CD14-positive monocyte (primary cell): ENCODE data around the gene KRT73. TPM values are rescaled to one million over a fixed set of nuclear protein-coding genes. Genes with fewer than 3 reads are reported as not detected.

ENCODE experiments used
- DNase-seq, 3 donors: peaks; one replicate each; pipeline ENCODE4 v3.0.0-alpha.2; 2011 to 2022
- H2AFZ ChIP-seq: 2 replicates; pipeline ENCODE4 v1.6.0; 2012; ENCODE audit warnings: mild to moderate bottlenecking, low read depth, low read length, inconsistent platforms; ENCODE audit not compliant: insufficient read depth, poor library complexity, severe bottlenecking
- H3K27ac ChIP-seq, 2 donors: 1 replicate in 1 of 2; 2 replicates in 1 of 2; pipeline ENCODE4 v1.5.1; 2012 to 2013; ENCODE audit warnings: low read length in 2 of 2, control low read depth in 1 of 2, inconsistent platforms in 1 of 2, low read depth in 1 of 2, mild to moderate bottlenecking in 1 of 2
- H3K27me3 ChIP-seq, 2 donors: one replicate each; pipeline versions ENCODE4 v1.6.0 to v1.6.1; 2011 to 2013; ENCODE audit warnings: low read length in 2 of 2; ENCODE audit not compliant: control insufficient read depth in 2 of 2, insufficient read depth in 2 of 2
- H3K36me3 ChIP-seq, 2 donors: replicated peaks in 1 of 2; 1 replicate in 1 of 2; 2 replicates in 1 of 2; pipeline versions ENCODE4 v1.5.1 to v1.6.1; 2012 to 2013; ENCODE audit warnings: low read length in 2 of 2, control low read depth in 1 of 2, inconsistent platforms in 1 of 2, mild to moderate bottlenecking in 1 of 2; ENCODE audit not compliant: insufficient read depth in 2 of 2, control insufficient read depth in 1 of 2
- H3K4me1 ChIP-seq, 2 donors: 1 replicate in 1 of 2; 2 replicates in 1 of 2; pipeline versions ENCODE4 v1.5.1 to v1.6.1; 2012 to 2013; ENCODE audit warnings: low read length in 2 of 2, control low read depth in 1 of 2, inconsistent platforms in 1 of 2, mild to moderate bottlenecking in 1 of 2, moderate library complexity in 1 of 2; ENCODE audit not compliant: insufficient read depth in 2 of 2, control insufficient read depth in 1 of 2
- H3K4me2 ChIP-seq: replicated peaks from 2 replicates; pipeline ENCODE3; 2012; ENCODE audit warnings: low read length, moderate library complexity, mild to moderate bottlenecking; ENCODE audit not compliant: poor library complexity, severe bottlenecking; ENCODE audit errors: extremely low read depth
- H3K4me3 ChIP-seq, 3 experiments: fragments of 200-600 bp in 1 of 3; sonication (generic) in 1 of 3; replicated peaks in 1 of 3; 1 replicate in 2 of 3; 2 replicates in 1 of 3; pipeline ENCODE4 v1.5.1; 2011 to 2013; ENCODE audit warnings: low read length in 3 of 3, mild to moderate bottlenecking in 3 of 3, control low read depth in 2 of 3, low read depth in 2 of 3, inconsistent platforms in 1 of 3, moderate library complexity in 1 of 3
- H3K79me2 ChIP-seq: 2 replicates; pipeline ENCODE4 v1.6.0; 2012; ENCODE audit warnings: mild to moderate bottlenecking, control low read depth, inconsistent platforms, low read length, moderate library complexity; ENCODE audit not compliant: insufficient read depth
- H3K9ac ChIP-seq: 2 replicates; pipeline ENCODE4 v1.6.0; 2017; ENCODE audit warnings: low read length, mild to moderate bottlenecking; ENCODE audit not compliant: insufficient read depth, poor library complexity, severe bottlenecking
- H3K9me3 ChIP-seq, 2 donors: replicated peaks in 1 of 2; 1 replicate in 1 of 2; 2 replicates in 1 of 2; pipeline versions ENCODE4 v1.5.1 to v1.6.1; 2012 to 2013; ENCODE audit warnings: low read length in 2 of 2, control low read depth in 1 of 2; ENCODE audit not compliant: control insufficient read depth in 1 of 2, insufficient read depth in 1 of 2
- H4K20me1 ChIP-seq: 2 replicates; pipeline ENCODE4 v1.6.0; 2012; ENCODE audit warnings: mild to moderate bottlenecking, low read length, control low read depth, moderate library complexity; ENCODE audit not compliant: insufficient read depth
- H3K27ac Mint-ChIP-seq, 7 donors: one replicate each; pipeline ENCODE4 v1.8.0; 2020; ENCODE audit warnings: mild to moderate bottlenecking in 7 of 7, mixed read lengths in 7 of 7, moderate library complexity in 6 of 7, inconsistent platforms in 2 of 7
- H3K27me3 Mint-ChIP-seq, 3 donors: one replicate each; pipeline ENCODE4 v1.8.0; 2021 to 2022; ENCODE audit warnings: low read depth in 3 of 3, mild to moderate bottlenecking in 3 of 3, mixed read lengths in 3 of 3, moderate library complexity in 3 of 3, inconsistent platforms in 1 of 3
- H3K36me3 Mint-ChIP-seq, 2 donors: one replicate each; pipeline ENCODE4 v1.8.0; 2020; ENCODE audit warnings: mixed read lengths in 2 of 2, inconsistent platforms in 1 of 2, mild to moderate bottlenecking in 1 of 2
- H3K4me1 Mint-ChIP-seq: one replicate; pipeline ENCODE4 v1.8.0; 2020; ENCODE audit warnings: mild to moderate bottlenecking, mixed read lengths
- H3K4me3 Mint-ChIP-seq, 2 donors: one replicate each; pipeline ENCODE4 v1.8.0; 2020; ENCODE audit warnings: mild to moderate bottlenecking in 2 of 2, mixed read lengths in 2 of 2, moderate library complexity in 1 of 2
- H3K9me3 Mint-ChIP-seq, 7 donors: one replicate each; pipeline ENCODE4 v1.8.0; 2020 to 2022; ENCODE audit warnings: mixed read lengths in 7 of 7, mild to moderate bottlenecking in 6 of 7, moderate library complexity in 6 of 7, inconsistent platforms in 2 of 7
- WGBS: methylation state at CpG from one replicate; pipeline ENCODE4 v1.1.5; 2013; ENCODE audit warnings: missing lambda C conversion rate; ENCODE audit not compliant: insufficient coverage; 5-methylcytosine and 5-hydroxymethylcytosine counted together
- intact Hi-C, 2 donors: fragments of 100-400 bp; cut with micrococcal nuclease; formaldehyde crosslinking; loops; one replicate each; pipeline versions ENCODE4 v1.15.0 to v1.15.1; 2023
- polyA plus RNA-seq, 3 donors: library from polyadenylated mRNA; depleted of rRNA in 1 of 3; unstranded in 2 of 3; stranded (reverse) in 1 of 3; fragments of 300-500 nt in 2 of 3; fragments of >200 nt in 1 of 3; fragmentation: Illumina TruSeq in 2 of 3; gene quantifications; 1 replicate in 2 of 3; 2 replicates in 1 of 3; pipeline ENCODE4 v1.2.3, GENCODE V29; 2012 to 2021
- TF ChIP-seq, protein P1 (sequence below): fragments of 200-600 bp; IDR thresholded peaks from one replicate; pipeline ENCODE4 v1.8.0; 2022; ENCODE audit warnings: antibody characterized with exemption, mild to moderate bottlenecking

Gene KRT73
- polyA plus RNA-seq, 3 donors: not detected

DNA sequence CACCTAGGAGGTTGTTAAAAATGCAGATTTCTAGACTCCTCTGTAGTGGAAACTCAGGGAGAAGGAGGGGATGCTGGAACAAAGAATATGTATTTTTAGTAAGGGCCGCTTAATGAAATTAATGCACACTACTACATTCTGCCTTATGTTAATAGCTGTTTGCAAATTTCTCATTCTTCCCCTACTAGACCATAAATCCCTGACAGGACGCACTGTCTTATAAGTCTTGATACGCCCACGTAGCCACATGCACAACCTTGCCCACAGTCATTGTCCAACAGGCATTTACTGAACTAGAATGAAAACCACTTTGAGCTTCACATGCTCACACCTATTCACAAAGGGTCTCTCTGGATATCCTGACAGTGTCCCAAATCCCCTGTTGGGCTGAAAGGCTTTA, 23.1 kb upstream of the KRT73 start:
- H3K4me1 Mint-ChIP-seq: peaks cover 10% of the 10 kb centered on the region
- no peak overlapping the region for H3K4me3 Mint-ChIP-seq
- Histone ChIP-seq H3K79me2 (no peaks in the 10 kb centered on the region), H3K4me2 (no peak overlapping the region), H3K4me1 (peaks cover 0 to 4% of the 10 kb centered on the region in 2 donors), H3K9ac (no peak overlapping the region), H2AFZ (no peak overlapping the region), H4K20me1 (no peaks in the 10 kb centered on the region), H3K27ac (no peak overlapping the region), H3K9me3 (no peaks in the 10 kb centered on the region), H3K36me3 (no peaks in the 10 kb centered on the region), H3K27me3 (no peaks in the 10 kb centered on the region), H3K4me3 (no peak overlapping the region)
- 96% methylated on average over 3 of the region's 4 CpGs for WGBS
- H3K36me3 Mint-ChIP-seq: no peaks in the 10 kb centered on the region
- H3K9me3 Mint-ChIP-seq: no peaks in the 10 kb centered on the region
- H3K27me3 Mint-ChIP-seq: peaks cover 0 to 5% (median 3%) of the 10 kb centered on the region in 3 donors
- DNase-seq: no peak
- H3K27ac Mint-ChIP-seq: no peak overlapping the region
- intact Hi-C loops: no loop called here
- TF ChIP-seq, protein P1, sequence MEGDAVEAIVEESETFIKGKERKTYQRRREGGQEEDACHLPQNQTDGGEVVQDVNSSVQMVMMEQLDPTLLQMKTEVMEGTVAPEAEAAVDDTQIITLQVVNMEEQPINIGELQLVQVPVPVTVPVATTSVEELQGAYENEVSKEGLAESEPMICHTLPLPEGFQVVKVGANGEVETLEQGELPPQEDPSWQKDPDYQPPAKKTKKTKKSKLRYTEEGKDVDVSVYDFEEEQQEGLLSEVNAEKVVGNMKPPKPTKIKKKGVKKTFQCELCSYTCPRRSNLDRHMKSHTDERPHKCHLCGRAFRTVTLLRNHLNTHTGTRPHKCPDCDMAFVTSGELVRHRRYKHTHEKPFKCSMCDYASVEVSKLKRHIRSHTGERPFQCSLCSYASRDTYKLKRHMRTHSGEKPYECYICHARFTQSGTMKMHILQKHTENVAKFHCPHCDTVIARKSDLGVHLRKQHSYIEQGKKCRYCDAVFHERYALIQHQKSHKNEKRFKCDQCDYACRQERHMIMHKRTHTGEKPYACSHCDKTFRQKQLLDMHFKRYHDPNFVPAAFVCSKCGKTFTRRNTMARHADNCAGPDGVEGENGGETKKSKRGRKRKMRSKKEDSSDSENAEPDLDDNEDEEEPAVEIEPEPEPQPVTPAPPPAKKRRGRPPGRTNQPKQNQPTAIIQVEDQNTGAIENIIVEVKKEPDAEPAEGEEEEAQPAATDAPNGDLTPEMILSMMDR: no peak

DNA sequence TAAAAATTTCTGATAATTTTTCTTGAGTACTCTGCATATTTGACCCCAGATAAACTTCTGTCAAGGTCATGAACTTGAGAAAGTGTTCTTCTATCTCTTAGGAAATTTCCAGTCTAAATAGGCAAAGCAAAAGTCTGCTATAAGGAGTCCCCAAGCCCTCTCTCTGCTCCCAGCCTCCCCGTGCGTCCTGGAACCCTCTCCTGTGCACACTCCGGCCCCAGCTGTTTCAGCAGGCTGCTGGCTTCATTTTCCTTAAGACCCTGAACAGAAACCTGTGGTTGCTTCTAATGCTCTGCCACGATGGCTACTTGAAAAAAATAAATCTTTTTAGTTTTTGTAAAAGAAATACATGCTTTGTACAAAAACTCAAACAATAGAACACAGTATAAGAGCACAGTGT, 18.9 kb upstream of the KRT73 start:
- Histone ChIP-seq H3K79me2 (no peaks in the 10 kb centered on the region), H3K9me3 (no peaks in the 10 kb centered on the region), H3K9ac (no peak overlapping the region), H3K4me3 (no peak overlapping the region), H3K27ac (no peak overlapping the region), H3K36me3 (no peaks in the 10 kb centered on the region), H3K4me2 (no peak overlapping the region), H2AFZ (no peak overlapping the region), H3K4me1 (peaks cover 0 to 8% of the 10 kb centered on the region in 2 donors), H4K20me1 (no peaks in the 10 kb centered on the region), H3K27me3 (no peaks in the 10 kb centered on the region)
- no peak overlapping the region for H3K4me3 Mint-ChIP-seq
- DNase-seq: no peak
- H3K27me3 Mint-ChIP-seq: peaks cover 0 to 8% (median 2%) of the 10 kb centered on the region in 3 donors
- H3K36me3 Mint-ChIP-seq: no peaks in the 10 kb centered on the region
- TF ChIP-seq, protein P1: no peak
- no peaks in the 10 kb centered on the region for H3K9me3 Mint-ChIP-seq
- intact Hi-C loops: no loop called here
- H3K27ac Mint-ChIP-seq: no peak overlapping the region
- WGBS: 100% methylated on average over 3 of the region's 4 CpGs
- peaks cover 5% of the 10 kb centered on the region for H3K4me1 Mint-ChIP-seq
